NOMO-1 treated with DMSO at 0.1 percent for 48 hours (cell line): Measurements from ENCODE around the gene INO80.
A peak's percentile ranks its signal among the peaks of the same experiment; 100 is the strongest.
"Not testable (repeated sequence)": the region's sequence is repeated elsewhere in the genome, so short reads cannot be mapped to it uniquely, and the experiment has no call there.

Source experiments
- DNase-seq: peaks from one replicate; lab custom pipeline; 2025; ENCODE audit not compliant: unreplicated experiment; lab: John Stamatoyannopoulos, UW

The INO80 gene

GRCh38 chr15:41116116-41116961 is at the start of gene INO80:
INO80 (minus strand) TSS chr15:41116280; CDS start chr15:41096310, 19,970 bp downstream.
- DNase-seq, result peak; percentile 95

- no peak for DNase-seq
Observed at GRCh38 chr15:41161736-41162135, 45.7 kb upstream of the INO80 start.

GRCh38 chr15:41161336-41161735 is 45.3 kb upstream of the INO80 start:
- no peak for DNase-seq

- no peak for DNase-seq
Observed at GRCh38 chr15:41160639-41161315, 44.7 kb upstream of the INO80 start.

- no peak for DNase-seq
Observed at GRCh38 chr15:41154412-41154811, 38.3 kb upstream of the INO80 start.

- DNase-seq, result no peak
Observed at GRCh38 chr15:41153733-41154132, 37.7 kb upstream of the INO80 start.

- no peak for DNase-seq
Observed at GRCh38 chr15:41151451-41152005, 35.4 kb upstream of the INO80 start.

- no peak for DNase-seq
Observed at GRCh38 chr15:41150279-41150678, 34.2 kb upstream of the INO80 start.

GRCh38 chr15:41148065-41148464 is 32.0 kb upstream of the INO80 start:
- no peak for DNase-seq

GRCh38 chr15:41139619-41140018 is 23.5 kb upstream of the INO80 start:
- no peak for DNase-seq

GRCh38 chr15:41139112-41139511 is 23.0 kb upstream of the INO80 start:
- DNase-seq, result not testable (repeated sequence)

- not testable (repeated sequence) for DNase-seq
Observed at GRCh38 chr15:41135580-41135979, 19.5 kb upstream of the INO80 start.

GRCh38 chr15:41133454-41133853 is 17.4 kb upstream of the INO80 start:
- no peak for DNase-seq

- not testable (repeated sequence) for DNase-seq
Observed at GRCh38 chr15:41132094-41132493, 16.0 kb upstream of the INO80 start.

- no peak for DNase-seq
Observed at GRCh38 chr15:41128174-41128902, 12.3 kb upstream of the INO80 start.

- DNase-seq, result no peak
Observed at GRCh38 chr15:41125931-41126642, 10.0 kb upstream of the INO80 start.

GRCh38 chr15:41125063-41125669 is 9.1 kb upstream of the INO80 start:
- no peak for DNase-seq

GRCh38 chr15:41124058-41124457 is 8.0 kb upstream of the INO80 start:
- DNase-seq, result no peak

GRCh38 chr15:41122849-41123248 is 6.8 kb upstream of the INO80 start:
- no peak for DNase-seq

- DNase-seq, result no peak
Observed at GRCh38 chr15:41121951-41122350, 5.9 kb upstream of the INO80 start.

- no peak for DNase-seq
Observed at GRCh38 chr15:41116962-41117252, 827 bp upstream of the INO80 start.
